K562 (cell line): ENCODE measurements around the gene C1QTNF9B. TPM values are rescaled to one million over a fixed set of nuclear protein-coding genes. Genes with fewer than 3 reads are reported as not detected.

Experiments
- ATAC-seq: fragments of 200-7000 bp; cut with Tn5 transposase; 3 replicates; pipeline ENCODE4 v1.9.1; 2020; ENCODE audit warnings: moderate library complexity
- BruUV-seq: library from RNA; stranded (reverse); fragments of 400-500 nt; replicated peaks from 2 replicates; lab custom pipeline; 2021; lab: Mats Ljungman, UMichigan
- CTCF ChIA-PET: fragments of 300-600 bp; formaldehyde crosslinking; extraction: SDS; loops from one replicate; lab custom pipeline; 2021; ENCODE audit warnings: low intra/inter-chr PET ratio; lab: Yijun Ruan, JAX
- POLR2A ChIA-PET: fragments of 300-600, 350-650 bp; sonication (Branson Sonifier 250); formaldehyde crosslinking; extraction: SDS; loops from one replicate; lab custom pipeline; 2021; ENCODE audit warnings: antibody characterized with exemption, inconsistent platforms; lab: Yijun Ruan, JAX
- DNase-seq, 4 experiments: peaks; one replicate each; pipeline versions ENCODE4 v3.0.0 to v3.0.0-alpha.2; 2011 to 2018; ENCODE audit warnings: low spot score in 3 of 4, mixed read lengths in 3 of 4; ENCODE audit errors: extremely low read depth in 1 of 4
- FAIRE-seq: peaks from 2 replicates; lab custom pipeline; 2011; peaks lifted over from hg19 to GRCh38; lab: Jason Lieb, UNC
- H2AFZ ChIP-seq: 2 replicates; pipeline ENCODE4 v1.6.0; 2011; ENCODE audit warnings: low read depth, low read length, control low read depth, inconsistent platforms
- H3K27ac ChIP-seq: fragments of 200-600 bp; 3 replicates; pipeline ENCODE4 v1.8.0; 2011; ENCODE audit warnings: low read depth, mild to moderate bottlenecking, control low read depth, inconsistent platforms, low read length, moderate library complexity, mixed read lengths; ENCODE audit errors: extremely low read depth
- H3K27me3 ChIP-seq, 2 experiments: fragments of 300-600 bp in 1 of 2; 2 replicates in 1 of 2; 3 replicates in 1 of 2; pipeline versions ENCODE4 v1.6.0 to v1.8.0; 2011; ENCODE audit warnings: inconsistent platforms in 2 of 2, low read length in 2 of 2, mild to moderate bottlenecking in 1 of 2, mixed read lengths in 1 of 2, moderate library complexity in 1 of 2; ENCODE audit not compliant: control insufficient read depth in 2 of 2, insufficient read depth in 2 of 2
- H3K36me3 ChIP-seq: fragments of 300-600 bp; 3 replicates; pipeline ENCODE4 v1.8.0; 2011; ENCODE audit warnings: mild to moderate bottlenecking, low read length, inconsistent platforms; ENCODE audit not compliant: control insufficient read depth, insufficient read depth
- H3K4me1 ChIP-seq, 2 experiments: fragments of 200-600 bp in 1 of 2; replicated peaks in 1 of 2; 2 replicates in 1 of 2; 3 replicates in 1 of 2; pipeline versions ENCODE4 v1.5.1 to v1.8.0; 2011; ENCODE audit warnings: inconsistent platforms in 2 of 2, low read length in 2 of 2, mild to moderate bottlenecking in 1 of 2, mixed read lengths in 1 of 2, moderate library complexity in 1 of 2; ENCODE audit not compliant: control insufficient read depth in 2 of 2, insufficient read depth in 2 of 2
- H3K4me2 ChIP-seq: 2 replicates; pipeline ENCODE4 v1.6.1; 2011; ENCODE audit warnings: low read length, control low read depth, inconsistent platforms, mixed read lengths; ENCODE audit not compliant: insufficient read depth
- H3K4me3 ChIP-seq: fragments of 200-600 bp; sonication (generic), shearing (Covaris generic); 2 replicates; pipeline ENCODE4 v1.5.1; 2016; ENCODE audit warnings: control low read depth, inconsistent platforms
- H3K79me2 ChIP-seq: fragments of 200-600 bp; 3 replicates; pipeline ENCODE4 v1.8.0; 2011; ENCODE audit warnings: low read length, inconsistent platforms; ENCODE audit not compliant: control insufficient read depth, insufficient read depth
- H3K9ac ChIP-seq, 2 experiments: 2 replicates each; pipeline versions ENCODE4 v1.6.0 to v1.6.1; 2011; ENCODE audit warnings: low read depth in 2 of 2, low read length in 2 of 2, control low read depth in 1 of 2, inconsistent platforms in 1 of 2, mild to moderate bottlenecking in 1 of 2, mixed read lengths in 1 of 2; ENCODE audit not compliant: insufficient read depth in 1 of 2
- H3K9me1 ChIP-seq: one replicate; pipeline ENCODE4 v1.6.0; 2011; ENCODE audit warnings: inconsistent platforms, mild to moderate bottlenecking, low read length, moderate library complexity; ENCODE audit not compliant: control insufficient read depth, insufficient read depth
- H3K9me3 ChIP-seq: replicated peaks from 2 replicates; pipeline ENCODE4 v1.5.1; 2011; ENCODE audit warnings: low read depth, low read length, inconsistent platforms; ENCODE audit not compliant: control insufficient read depth, insufficient read depth
- H4K20me1 ChIP-seq: replicated peaks from 2 replicates; pipeline ENCODE4 v1.6.1; 2011; ENCODE audit warnings: low read length, inconsistent platforms, mixed read lengths; ENCODE audit not compliant: control insufficient read depth, insufficient read depth
- CHD2 ChIP-seq: IDR thresholded peaks from 2 replicates; pipeline ENCODE4 v1.6.1; 2011; ENCODE audit warnings: low read depth, low read length
- HDAC2 ChIP-seq: fragments of 450-650 bp; IDR thresholded peaks from 2 replicates; pipeline ENCODE4 v1.6.1; 2016; ENCODE audit warnings: mild to moderate bottlenecking
- HNRNPLL ChIP-seq: fragments of 200-400 bp; formaldehyde crosslinking; IDR thresholded peaks from 2 replicates; pipeline ENCODE4 v1.6.1; 2017; ENCODE audit warnings: low read length, low read depth, mild to moderate bottlenecking; ENCODE audit not compliant: poor library complexity, severe bottlenecking
- KLF1 ChIP-seq: fragments of 450-650 bp; IDR thresholded peaks from 2 replicates; pipeline ENCODE4 v1.6.1; 2016; ENCODE audit warnings: missing genetic modification characterization, missing compliant biosample characterization
- TCFL5 ChIP-seq: fragments of 250-450 bp; sonication (Bioruptor Pico); conservative IDR thresholded peaks from 2 replicates; pipeline ENCODE4 v1.6.1; 2021; ENCODE audit warnings: mild to moderate bottlenecking, moderate library complexity, matching md5 sums
- ZFX ChIP-seq: sonication (generic); formaldehyde crosslinking; IDR thresholded peaks from 2 replicates; pipeline ENCODE4 v1.8.0; 2022; ENCODE audit warnings: mild to moderate bottlenecking, missing genetic modification reagents, moderate library complexity
- ZNF121 ChIP-seq: sonication (generic); formaldehyde crosslinking; conservative IDR thresholded peaks from 2 replicates; pipeline ENCODE4 v1.8.0; 2022; ENCODE audit warnings: missing genetic modification reagents
- ZNF217 ChIP-seq: sonication (generic); formaldehyde crosslinking; IDR thresholded peaks from 2 replicates; pipeline ENCODE4 v1.8.0; 2022; ENCODE audit warnings: mild to moderate bottlenecking, missing genetic modification reagents
- ZNF224 ChIP-seq: sonication (generic); formaldehyde crosslinking; IDR thresholded peaks from 2 replicates; pipeline ENCODE4 v1.8.0; 2022; ENCODE audit warnings: mild to moderate bottlenecking, missing genetic modification reagents
- ZNF384 ChIP-seq: IDR thresholded peaks from 2 replicates; pipeline ENCODE4 v1.6.1; 2012; ENCODE audit warnings: low read depth, low read length, improper control_type of control experiment
- ZNF766 ChIP-seq: fragments of 200-800 bp; sonication (Bioruptor generic); conservative IDR thresholded peaks from 2 replicates; pipeline ENCODE4 v1.6.1; 2016; ENCODE audit warnings: missing genetic modification characterization, missing compliant biosample characterization
- ZNF780A ChIP-seq: fragments of 250-450 bp; sonication (Bioruptor Pico); IDR thresholded peaks from 2 replicates; pipeline ENCODE4 v1.5.0; 2021; ENCODE audit warnings: mild to moderate bottlenecking
- WGBS: fragments of 100-300 bp; shearing (Covaris generic); methylation state at CpG from one replicate; pipeline ENCODE4 v1.1.6; 2016; ENCODE audit warnings: low coverage, mixed read lengths; ENCODE audit not compliant: insufficient coverage; ENCODE audit errors: missing lambda C conversion rate; 5-methylcytosine and 5-hydroxymethylcytosine counted together
- in situ Hi-C: fragments of 300-500 bp; cut with MboI; formaldehyde crosslinking; loops from 4 replicates; pipeline ENCODE4 v1.15.0; 2018; ENCODE audit warnings: inconsistent platforms, mixed read lengths
- intact Hi-C: fragments of 100-400 bp; cut with micrococcal nuclease; formaldehyde crosslinking; loops from 2 replicates; pipeline ENCODE4 v1.14.2; 2022
- polyA plus RNA-seq, 8 experiments: library from polyadenylated mRNA; depleted of rRNA in 4 of 8; stranded (reverse) in 5 of 8; unstranded in 3 of 8; fragments of >200 nt; fragmentation: Nextera tagmentation in 2 of 8; fragmentation: Illumina TruSeq in 1 of 8; extraction: Ambion mirVana in 2 of 8; extraction: Trizol in 1 of 8; gene quantifications; 2 replicates each; pipeline versions ENCODE4 v1.2.1 to v1.2.3, GENCODE V29; 2011 to 2014; ENCODE audit warnings: inconsistent platforms in 1 of 8, missing spikeins in 1 of 8
- total RNA-seq, 7 experiments: library from RNA; depleted of rRNA in 6 of 7; stranded (reverse); fragments of >200 nt in 6 of 7; fragmentation: Illumina TruSeq in 2 of 7; extraction: Trizol in 2 of 7; gene quantifications; 2 replicates each; pipeline versions ENCODE4 v1.2.1 to v1.2.3, GENCODE V29; 2011 to 2021; ENCODE audit warnings: low replicate concordance in 1 of 7
- TF ChIP-seq, protein P1 (sequence below): fragments of 450-650 bp; IDR thresholded peaks from 2 replicates; pipeline ENCODE4 v1.7.1; 2018; ENCODE audit warnings: mild to moderate bottlenecking, low read depth; ENCODE audit not compliant: partially characterized antibody

The C1QTNF9B gene
- total and polyA plus RNA-seq, 9 of the 15 experiments (the other 6 are each of a cell fraction or from before 2014, with no cell fraction given), result 0.14 to 0.94 (median 0.35) TPM; not detected in 3

DNA sequence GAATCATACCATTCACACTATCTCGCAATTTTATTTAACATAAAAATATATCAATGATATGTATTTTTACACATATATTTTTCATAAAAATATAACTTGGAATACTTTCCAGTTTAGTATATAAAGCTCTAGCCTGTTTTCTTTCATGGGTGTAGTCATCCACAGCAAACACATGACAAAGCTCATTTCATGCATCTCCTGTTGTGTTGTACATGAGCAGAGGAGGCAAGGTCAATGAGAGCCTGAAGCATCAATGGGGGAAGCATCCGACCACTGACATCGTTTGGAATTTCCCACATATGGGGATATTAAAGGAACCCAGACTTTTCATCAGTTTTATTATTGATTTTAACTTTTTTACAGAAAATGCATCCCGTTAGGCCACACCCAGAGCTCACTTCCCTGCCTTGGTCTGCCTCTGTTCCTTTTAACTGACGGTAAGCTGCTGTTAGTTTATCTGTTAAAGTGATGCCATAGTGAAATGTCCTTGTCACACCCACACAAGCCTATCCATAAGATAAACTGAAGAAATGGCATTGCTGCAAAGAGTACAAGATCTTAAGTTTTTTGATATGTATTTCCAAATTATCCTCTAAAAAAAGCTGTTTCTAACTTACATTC is 52.1 kb downstream of the C1QTNF9B start (continued):
- TF ChIP-seq, protein P1, sequence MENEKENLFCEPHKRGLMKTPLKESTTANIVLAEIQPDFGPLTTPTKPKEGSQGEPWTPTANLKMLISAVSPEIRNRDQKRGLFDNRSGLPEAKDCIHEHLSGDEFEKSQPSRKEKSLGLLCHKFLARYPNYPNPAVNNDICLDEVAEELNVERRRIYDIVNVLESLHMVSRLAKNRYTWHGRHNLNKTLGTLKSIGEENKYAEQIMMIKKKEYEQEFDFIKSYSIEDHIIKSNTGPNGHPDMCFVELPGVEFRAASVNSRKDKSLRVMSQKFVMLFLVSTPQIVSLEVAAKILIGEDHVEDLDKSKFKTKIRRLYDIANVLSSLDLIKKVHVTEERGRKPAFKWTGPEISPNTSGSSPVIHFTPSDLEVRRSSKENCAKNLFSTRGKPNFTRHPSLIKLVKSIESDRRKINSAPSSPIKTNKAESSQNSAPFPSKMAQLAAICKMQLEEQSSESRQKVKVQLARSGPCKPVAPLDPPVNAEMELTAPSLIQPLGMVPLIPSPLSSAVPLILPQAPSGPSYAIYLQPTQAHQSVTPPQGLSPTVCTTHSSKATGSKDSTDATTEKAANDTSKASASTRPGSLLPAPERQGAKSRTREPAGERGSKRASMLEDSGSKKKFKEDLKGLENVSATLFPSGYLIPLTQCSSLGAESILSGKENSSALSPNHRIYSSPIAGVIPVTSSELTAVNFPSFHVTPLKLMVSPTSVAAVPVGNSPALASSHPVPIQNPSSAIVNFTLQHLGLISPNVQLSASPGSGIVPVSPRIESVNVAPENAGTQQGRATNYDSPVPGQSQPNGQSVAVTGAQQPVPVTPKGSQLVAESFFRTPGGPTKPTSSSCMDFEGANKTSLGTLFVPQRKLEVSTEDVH, result no peak
- TF ChIP-seq ZNF217 (no peak), ZNF780A (CRISPR knock-in tag) (no peak)

DNA sequence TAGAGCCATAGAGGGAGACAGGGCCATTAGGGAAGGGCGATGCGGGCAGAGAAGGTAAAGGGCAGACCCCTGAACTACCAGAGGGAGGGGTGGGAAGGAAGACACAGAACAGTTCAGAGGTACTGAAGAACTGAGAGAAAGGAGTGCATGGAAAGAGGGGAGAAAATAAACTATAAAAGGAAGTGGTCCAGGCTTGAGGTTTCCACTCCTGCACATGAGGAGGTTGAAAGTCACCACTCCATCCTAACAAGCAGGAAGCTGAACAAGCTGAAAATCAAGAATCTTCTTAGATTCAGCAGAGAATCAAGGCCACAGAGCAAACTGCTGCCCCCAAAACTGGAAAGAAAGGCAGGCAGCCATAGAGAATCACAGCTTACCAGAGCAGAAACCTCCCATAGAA is 53.2 kb downstream of the C1QTNF9B start:
- Histone ChIP-seq H3K4me2 (no peak overlapping the region), H3K9me1 (no peaks in the 10 kb centered on the region), H3K9me3 (no peaks in the 10 kb centered on the region), H3K4me1 (peaks cover 0 to 13% of the 10 kb centered on the region in 2 experiments; a peak in 2 of 5 replicates), H3K27me3 (no peaks in the 10 kb centered on the region), H3K4me3 (no peak overlapping the region), H4K20me1 (no peaks in the 10 kb centered on the region), H2AFZ (no peak overlapping the region), H3K9ac (no peak overlapping the region), H3K27ac (no peak overlapping the region), H3K79me2 (no peaks in the 10 kb centered on the region), H3K36me3 (no peaks in the 10 kb centered on the region)
- DNase-seq (no peak), FAIRE-seq (no peak), ATAC-seq (no peak)
- CTCF ChIA-PET, result no interaction called here
- no TSS peak for BruUV-seq
- in situ Hi-C loops, result no loop called here
- POLR2A ChIA-PET, result interaction anchor here (0.6 kb wide), 1 partner anchor 861 kb away, joined by 4 read pairs; no protein-coding TSS in a partner anchor
- 100% methylated on average over 2 of the region's 2 CpGs for WGBS
- TF ChIP-seq ZNF780A (CRISPR knock-in tag), result no peak
- no peak for TF ChIP-seq KLF1 (tag)
- no peak for TF ChIP-seq CHD2
- no peak for TF ChIP-seq ZNF384
- no peak for TF ChIP-seq ZNF766 (CRISPR knock-in tag)
- no peak for TF ChIP-seq TCFL5 (CRISPR knock-in tag)
- no peak for TF ChIP-seq HDAC2
- no peak for TF ChIP-seq ZNF224 (CRISPR knock-in tag)
- no peak for TF ChIP-seq ZFX
- no peak for TF ChIP-seq ZNF121 (CRISPR knock-in tag)
- no peak for TF ChIP-seq HNRNPLL
- intact Hi-C loops, result no loop called here
